H1 (cell line): Measurements from ENCODE around the gene TMEM50A. TPM values are rescaled to one million over a fixed set of nuclear protein-coding genes. Genes with fewer than 3 reads are reported as not detected.
"Not testable (repeated sequence)": the region's sequence is repeated elsewhere in the genome, so short reads cannot be mapped to it uniquely, and the experiment has no call there.

Experiments
- CTCF ChIA-PET: fragments of 300-600 bp; sonication (Branson Sonifier 250); formaldehyde crosslinking; loops from one replicate; lab custom pipeline; 2021; ENCODE audit not compliant: partially characterized antibody; lab: Charles Lee
- POLR2A ChIA-PET: fragments of 300-600 bp; sonication (Branson Sonifier 250); formaldehyde crosslinking; loops from one replicate; lab custom pipeline; 2021; ENCODE audit warnings: inconsistent platforms; ENCODE audit not compliant: partially characterized antibody; lab: Charles Lee
- DNase-seq, 2 experiments: peaks; one replicate each; pipeline versions ENCODE4 v3.0.0 to v3.0.0-alpha.2; 2010 to 2022; ENCODE audit warnings: low spot score in 2 of 2, low read depth in 1 of 2, mixed read lengths in 1 of 2
- FAIRE-seq: peaks from 2 replicates; lab custom pipeline; 2011; peaks lifted over from hg19 to GRCh38; lab: Jason Lieb, UNC
- H2AFZ ChIP-seq: 2 replicates; pipeline ENCODE4 v1.8.1; 2012; ENCODE audit warnings: low read length, inconsistent platforms
- H2AK5ac ChIP-seq: 2 replicates; pipeline ENCODE4 v1.6.1; 2013; ENCODE audit warnings: low read depth, low read length
- H2BK120ac ChIP-seq: replicated peaks from 2 replicates; pipeline ENCODE3; 2013; ENCODE audit warnings: low read depth, low read length, inconsistent platforms
- H2BK12ac ChIP-seq: 2 replicates; pipeline ENCODE4 v1.6.1; 2013; ENCODE audit warnings: low read depth, low read length
- H2BK15ac ChIP-seq: 2 replicates; pipeline ENCODE4 v1.6.1; 2013; ENCODE audit warnings: low read length
- H2BK20ac ChIP-seq: 2 replicates; pipeline ENCODE4 v1.6.1; 2013; ENCODE audit warnings: low read length
- H2BK5ac ChIP-seq: 2 replicates; pipeline ENCODE4 v1.6.1; 2013; ENCODE audit warnings: low read depth, low read length
- H3K14ac ChIP-seq: 2 replicates; pipeline ENCODE4 v1.6.1; 2013; ENCODE audit warnings: inconsistent platforms; ENCODE audit not compliant: insufficient read length
- H3K18ac ChIP-seq: 2 replicates; pipeline ENCODE4 v1.6.1; 2013; ENCODE audit warnings: low read length; ENCODE audit errors: extremely low read depth
- H3K23ac ChIP-seq: 2 replicates; pipeline ENCODE4 v1.6.1; 2013; ENCODE audit warnings: inconsistent platforms; ENCODE audit not compliant: insufficient read length
- H3K23me2 ChIP-seq: 2 replicates; pipeline ENCODE4 v1.6.1; 2013; ENCODE audit warnings: low read depth, low read length
- H3K27ac ChIP-seq: 2 replicates; pipeline ENCODE4 v1.6.1; 2011; ENCODE audit warnings: low read depth, low read length, inconsistent platforms
- H3K27me3 ChIP-seq, 4 experiments: replicated peaks in 1 of 4; 1 replicate in 1 of 4; 2 replicates in 3 of 4; pipeline versions ENCODE4 v1.6.1 to v1.8.1; 2011 to 2013; ENCODE audit warnings: low read length in 3 of 4, mild to moderate bottlenecking in 3 of 4, inconsistent platforms in 2 of 4, mixed read lengths in 2 of 4, moderate library complexity in 1 of 4; ENCODE audit not compliant: control insufficient read depth in 3 of 4, insufficient read depth in 3 of 4; ENCODE audit errors: extremely low read depth in 1 of 4
- H3K36me3 ChIP-seq, 4 experiments: 2 replicates each; pipeline versions ENCODE4 v1.6.1 to v1.8.1; 2011 to 2013; ENCODE audit warnings: mild to moderate bottlenecking in 4 of 4, low read length in 3 of 4, moderate library complexity in 2 of 4, control low read depth in 1 of 4, inconsistent platforms in 1 of 4; ENCODE audit not compliant: insufficient read depth in 4 of 4, control insufficient read depth in 2 of 4
- H3K4ac ChIP-seq: replicated peaks from 2 replicates; pipeline ENCODE3; 2013; ENCODE audit warnings: low read length, low read depth, mixed read lengths, inconsistent platforms; ENCODE audit not compliant: insufficient read length
- H3K4me1 ChIP-seq, 4 experiments: replicated peaks in 1 of 4; 1 replicate in 1 of 4; 2 replicates in 3 of 4; pipeline versions ENCODE4 v1.6.1 to v1.8.1; 2011 to 2013; ENCODE audit warnings: low read length in 3 of 4, inconsistent platforms in 2 of 4, mixed read lengths in 1 of 4; ENCODE audit not compliant: insufficient read depth in 4 of 4, control insufficient read depth in 3 of 4
- H3K4me2 ChIP-seq, 2 experiments: 2 replicates each; pipeline versions ENCODE4 v1.6.1 to v1.8.1; 2011 to 2013; ENCODE audit warnings: low read depth in 2 of 2, low read length in 2 of 2, control low read depth in 1 of 2, inconsistent platforms in 1 of 2, mild to moderate bottlenecking in 1 of 2; ENCODE audit not compliant: insufficient read depth in 1 of 2
- H3K4me3 ChIP-seq, 4 experiments: fragments of 200-600, 300-600 bp in 1 of 4; sonication (generic), shearing (Covaris generic), sonication (Bioruptor Twin) in 1 of 4; 2 replicates each; pipeline versions ENCODE4 v1.5.1 to v1.8.1; 2011 to 2016; ENCODE audit warnings: low read length in 4 of 4, low read depth in 3 of 4, control low read depth in 2 of 4, inconsistent platforms in 2 of 4, mild to moderate bottlenecking in 2 of 4, mixed read lengths in 1 of 4, moderate library complexity in 1 of 4; ENCODE audit not compliant: insufficient read depth in 2 of 4; ENCODE audit errors: extremely low read depth in 1 of 4
- H3K56ac ChIP-seq: replicated peaks from 2 replicates; pipeline ENCODE3; 2013; ENCODE audit warnings: low read depth, mild to moderate bottlenecking, mixed read lengths, low read length, inconsistent platforms; ENCODE audit not compliant: insufficient read length
- H3K79me1 ChIP-seq: 2 replicates; pipeline ENCODE4 v1.6.1; 2013; ENCODE audit warnings: low read depth, low read length, control low read depth
- H3K79me2 ChIP-seq, 2 experiments: 2 replicates each; pipeline versions ENCODE4 v1.6.1 to v1.8.1; 2012 to 2013; ENCODE audit warnings: low read length in 2 of 2, mild to moderate bottlenecking in 2 of 2, inconsistent platforms in 1 of 2; ENCODE audit not compliant: insufficient read depth in 2 of 2, control insufficient read depth in 1 of 2
- H3K9ac ChIP-seq, 4 experiments: replicated peaks in 1 of 4; 1 replicate in 1 of 4; 2 replicates in 3 of 4; pipeline versions ENCODE4 v1.6.1 to v1.8.1; 2011 to 2013; ENCODE audit warnings: low read depth in 3 of 4, low read length in 3 of 4, control low read depth in 2 of 4, mild to moderate bottlenecking in 2 of 4, moderate library complexity in 2 of 4, inconsistent platforms in 1 of 4; ENCODE audit errors: extremely low read depth in 1 of 4
- H3K9me3 ChIP-seq, 2 experiments: 2 replicates each; pipeline versions ENCODE4 v1.6.1 to v1.8.1; 2012 to 2013; ENCODE audit warnings: mild to moderate bottlenecking in 2 of 2, moderate library complexity in 2 of 2, control low read depth in 1 of 2, inconsistent platforms in 1 of 2, low read depth in 1 of 2, low read length in 1 of 2, mixed read lengths in 1 of 2; ENCODE audit not compliant: insufficient read depth in 2 of 2
- H4K20me1 ChIP-seq, 2 experiments: replicated peaks in 1 of 2; 2 replicates each; pipeline versions ENCODE3 to v1.8.1; 2011 to 2013; ENCODE audit warnings: inconsistent platforms in 2 of 2, low read length in 2 of 2, mild to moderate bottlenecking in 1 of 2; ENCODE audit not compliant: insufficient read depth in 2 of 2, control insufficient read depth in 1 of 2
- H4K5ac ChIP-seq: 2 replicates; pipeline ENCODE4 v1.6.1; 2013; ENCODE audit warnings: low read length, low read depth, mixed read lengths, inconsistent platforms; ENCODE audit not compliant: insufficient read length
- H4K8ac ChIP-seq: 2 replicates; pipeline ENCODE4 v1.8.0; 2013; ENCODE audit warnings: mild to moderate bottlenecking, moderate library complexity, low read length, inconsistent platforms; ENCODE audit not compliant: insufficient read depth; ENCODE audit errors: extremely low read depth
- H4K91ac ChIP-seq: replicated peaks from 2 replicates; pipeline ENCODE3; 2013; ENCODE audit warnings: low read length, mixed read lengths, inconsistent platforms; ENCODE audit not compliant: insufficient read length
- WGBS, 2 experiments: shearing (Covaris generic) in 1 of 2; methylation state at CpG; one replicate each; pipeline versions ENCODE4 v1.1.6 to v1.1.7; 2013 to 2015; ENCODE audit warnings: low lambda C conversion rate in 2 of 2, mixed read lengths in 2 of 2, inconsistent platforms in 1 of 2, low coverage in 1 of 2, missing lambda C conversion rate in 1 of 2; ENCODE audit not compliant: insufficient replicate concordance in 2 of 2, insufficient coverage in 1 of 2, insufficient read length in 1 of 2; ENCODE audit errors: extremely low coverage in 1 of 2, missing lambda C conversion rate in 1 of 2; 5-methylcytosine and 5-hydroxymethylcytosine counted together
- polyA plus RNA-seq, 7 experiments: library from polyadenylated mRNA; depleted of rRNA in 3 of 7; stranded (reverse) in 5 of 7; unstranded in 2 of 7; fragments of >200 nt in 5 of 7; fragments of 200-250 nt in 2 of 7; gene quantifications; 1 replicate in 5 of 7; 2 replicates in 1 of 7; 4 replicates in 1 of 7; pipeline versions ENCODE4 v1.2.1 to v1.2.3, GENCODE V29; 2011 to 2013; ENCODE audit warnings: missing spikeins in 2 of 7, mixed read lengths in 2 of 7
- total RNA-seq: library from RNA; stranded (reverse); fragmentation: NEBNext Ultra II Directional; extraction: Animal tissue kit (Norgen Biotek cat#: 25700); gene quantifications from 2 replicates; pipeline ENCODE4 v1.2.1, GENCODE V29; 2021

TMEM50A gene
- total and polyA plus RNA-seq, 2 of the 8 experiments (the other 6 are each of a cell fraction or from before 2014, with no cell fraction given): 98.6 to 111 TPM

DNA sequence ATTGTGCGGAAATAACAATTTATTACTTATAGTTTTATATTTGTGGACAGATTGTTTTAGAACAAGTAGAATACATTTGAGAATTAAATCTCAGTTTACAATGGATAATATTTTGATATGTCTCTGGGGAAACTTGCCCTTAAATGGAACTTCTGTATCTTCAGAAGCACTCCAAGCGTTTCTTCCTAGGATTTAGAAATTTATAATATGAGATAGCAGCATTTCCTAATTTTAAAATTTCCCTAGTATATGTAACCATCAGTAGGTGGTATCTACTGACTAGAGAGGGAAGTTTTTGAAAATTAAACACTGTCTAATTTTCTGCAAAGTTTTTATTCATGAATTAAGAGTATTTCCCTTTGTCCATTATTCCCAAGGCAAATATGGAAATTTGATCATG, 44.7 kb upstream of the TMEM50A start:
- H3K18ac ChIP-seq, H3K4me3 ChIP-seq, H2BK120ac ChIP-seq, H3K4me1 ChIP-seq, H3K23me2 ChIP-seq, H2BK5ac ChIP-seq, H2BK12ac ChIP-seq, DNase-seq, H2AK5ac ChIP-seq, H4K8ac ChIP-seq, H3K27me3 ChIP-seq, H3K14ac ChIP-seq, H2BK15ac ChIP-seq, POLR2A ChIA-PET, H3K23ac ChIP-seq, H3K4me2 ChIP-seq, H3K9me3 ChIP-seq, H4K5ac ChIP-seq, FAIRE-seq, H3K56ac ChIP-seq, H3K4ac ChIP-seq, H2AFZ ChIP-seq, H3K36me3 ChIP-seq, H4K20me1 ChIP-seq, H3K79me2 ChIP-seq, H3K27ac ChIP-seq, H4K91ac ChIP-seq, H3K9ac ChIP-seq, H2BK20ac ChIP-seq, H3K79me1 ChIP-seq, CTCF ChIA-PET: not testable (repeated sequence)
- 90% methylated on average over 2 of the region's 2 CpGs; no CpG with 5 or more reads in 1 of the 2 experiments for WGBS, 2 experiments
